ENCODE measurements around the gene MAP2K7. TPM values are rescaled to one million over a fixed set of nuclear protein-coding genes. Genes with fewer than 3 reads are reported as not detected.
A peak's percentile ranks its signal among the peaks of the same experiment; 100 is the strongest.

The MAP2K7 gene
- total RNA-seq, 1 donor from 2014 or later: 24.2 TPM

- Histone ChIP-seq H3K9me3 (replicated peaks) (no peaks in the 10 kb centered on the region), H3K4me1 (peaks cover 28% of the 10 kb centered on the region), H3K4me3 (no peak overlapping the region), H3K27me3 (ENCODE audit: low read depth) (no peaks in the 10 kb centered on the region), H3K27ac (replicated peaks) (no peak overlapping the region), H3K36me3 (peaks cover 3% of the 10 kb centered on the region)
- DNase-seq: no peak
- intact Hi-C loops (cut with micrococcal nuclease): no loop called here
- TF ChIP-seq CTCF (IDR thresholded peaks at IDR 0.05; ENCODE audit: borderline replicate concordance): no peak
These were observed 2.7 kb upstream of the MAP2K7 start for GRCh38 chr19:7900931-7901330.

GRCh38 chr19:7901337-7901736 lies 2.3 kb upstream of the MAP2K7 start:
- no peak for TF ChIP-seq CTCF (IDR thresholded peaks at IDR 0.05; ENCODE audit: borderline replicate concordance)
- Histone ChIP-seq H3K27ac (replicated peaks) (no peak overlapping the region), H3K4me3 (no peak overlapping the region), H3K36me3 (peaks cover 7% of the 10 kb centered on the region), H3K9me3 (replicated peaks) (no peaks in the 10 kb centered on the region), H3K27me3 (ENCODE audit: low read depth) (no peaks in the 10 kb centered on the region), H3K4me1 (peaks cover 32% of the 10 kb centered on the region)
- intact Hi-C loops (cut with micrococcal nuclease): no loop called here
- no peak for DNase-seq

- Histone ChIP-seq H3K27me3 (ENCODE audit: low read depth) (no peaks in the 10 kb centered on the region), H3K27ac (replicated peaks) (peak overlapping the region; percentile 93), H3K9me3 (replicated peaks) (no peaks in the 10 kb centered on the region), H3K4me3 (peak overlapping the region; percentile 97), H3K4me1 (peaks cover 46% of the 10 kb centered on the region), H3K36me3 (peaks cover 17% of the 10 kb centered on the region)
- TF ChIP-seq CTCF (IDR thresholded peaks at IDR 0.05; ENCODE audit: borderline replicate concordance): no peak
- intact Hi-C loops (cut with micrococcal nuclease): no loop called here
- DNase-seq: no peak
These were observed 857 bp upstream of the MAP2K7 start for GRCh38 chr19:7902796-7903243.

- peak overlapping the region; percentile 97 for H3K4me3 ChIP-seq
- no peaks in the 10 kb centered on the region for H3K27me3 ChIP-seq (ENCODE audit: low read depth)
- intact Hi-C loops (cut with micrococcal nuclease): no loop called here
- TF ChIP-seq CTCF (IDR thresholded peaks at IDR 0.05; ENCODE audit: borderline replicate concordance): no peak
- peaks cover 54% of the 10 kb centered on the region for H3K4me1 ChIP-seq
- H3K36me3 ChIP-seq: peaks cover 22% of the 10 kb centered on the region
- H3K9me3 ChIP-seq (replicated peaks): no peaks in the 10 kb centered on the region
- peak overlapping the region; percentile 93 for H3K27ac ChIP-seq (replicated peaks)
- DNase-seq: no peak
These were observed 670 bp downstream of the MAP2K7 start for GRCh38 chr19:7904074-7905020.

GRCh38 chr19:7905268-7905667 lies 1.6 kb downstream of the MAP2K7 start:
- no peak for DNase-seq
- Histone ChIP-seq H3K9me3 (replicated peaks) (no peaks in the 10 kb centered on the region), H3K36me3 (peaks cover 30% of the 10 kb centered on the region), H3K4me3 (peak overlapping the region; percentile 97), H3K27ac (replicated peaks) (no peak overlapping the region), H3K4me1 (peaks cover 54% of the 10 kb centered on the region), H3K27me3 (ENCODE audit: low read depth) (no peaks in the 10 kb centered on the region)
- no peak for TF ChIP-seq CTCF (IDR thresholded peaks at IDR 0.05; ENCODE audit: borderline replicate concordance)
- intact Hi-C loops (cut with micrococcal nuclease): no loop called here
